C4-2B (cell line): ENCODE measurements around the gene DPYSL4.

Experiments
- H3K27ac ChIP-seq: fragments of 450-650 bp; 2 replicates; pipeline ENCODE4 v1.5.1; 2017
- ZFX ChIP-seq: fragments of 450-650 bp; IDR thresholded peaks from 2 replicates; pipeline ENCODE4 v1.6.1; 2017
- TF ChIP-seq, protein P1 (sequence below): fragments of 450-650 bp; conservative IDR thresholded peaks from 2 replicates; pipeline ENCODE4 v1.5.1; 2017; ENCODE audit warnings: mild to moderate bottlenecking

DPYSL4 gene

GRCh38 chr10:132162021-132162531 is 24.7 kb upstream of the DPYSL4 start:
- TF ChIP-seq, protein P1, sequence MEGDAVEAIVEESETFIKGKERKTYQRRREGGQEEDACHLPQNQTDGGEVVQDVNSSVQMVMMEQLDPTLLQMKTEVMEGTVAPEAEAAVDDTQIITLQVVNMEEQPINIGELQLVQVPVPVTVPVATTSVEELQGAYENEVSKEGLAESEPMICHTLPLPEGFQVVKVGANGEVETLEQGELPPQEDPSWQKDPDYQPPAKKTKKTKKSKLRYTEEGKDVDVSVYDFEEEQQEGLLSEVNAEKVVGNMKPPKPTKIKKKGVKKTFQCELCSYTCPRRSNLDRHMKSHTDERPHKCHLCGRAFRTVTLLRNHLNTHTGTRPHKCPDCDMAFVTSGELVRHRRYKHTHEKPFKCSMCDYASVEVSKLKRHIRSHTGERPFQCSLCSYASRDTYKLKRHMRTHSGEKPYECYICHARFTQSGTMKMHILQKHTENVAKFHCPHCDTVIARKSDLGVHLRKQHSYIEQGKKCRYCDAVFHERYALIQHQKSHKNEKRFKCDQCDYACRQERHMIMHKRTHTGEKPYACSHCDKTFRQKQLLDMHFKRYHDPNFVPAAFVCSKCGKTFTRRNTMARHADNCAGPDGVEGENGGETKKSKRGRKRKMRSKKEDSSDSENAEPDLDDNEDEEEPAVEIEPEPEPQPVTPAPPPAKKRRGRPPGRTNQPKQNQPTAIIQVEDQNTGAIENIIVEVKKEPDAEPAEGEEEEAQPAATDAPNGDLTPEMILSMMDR: no peak
- no peak for TF ChIP-seq ZFX
- peak overlapping the region; percentile 88 for H3K27ac ChIP-seq

- H3K27ac ChIP-seq: peak overlapping the region; percentile 88
- TF ChIP-seq, protein P1: no peak
- no peak for TF ChIP-seq ZFX
Measured at GRCh38 chr10:132162590-132163277, 24.0 kb upstream of the DPYSL4 start.

- TF ChIP-seq ZFX: no peak
- TF ChIP-seq, protein P1: no peak
- H3K27ac ChIP-seq: peak overlapping the region; percentile 88
Measured at GRCh38 chr10:132163278-132163765, 23.4 kb upstream of the DPYSL4 start.

DNA sequence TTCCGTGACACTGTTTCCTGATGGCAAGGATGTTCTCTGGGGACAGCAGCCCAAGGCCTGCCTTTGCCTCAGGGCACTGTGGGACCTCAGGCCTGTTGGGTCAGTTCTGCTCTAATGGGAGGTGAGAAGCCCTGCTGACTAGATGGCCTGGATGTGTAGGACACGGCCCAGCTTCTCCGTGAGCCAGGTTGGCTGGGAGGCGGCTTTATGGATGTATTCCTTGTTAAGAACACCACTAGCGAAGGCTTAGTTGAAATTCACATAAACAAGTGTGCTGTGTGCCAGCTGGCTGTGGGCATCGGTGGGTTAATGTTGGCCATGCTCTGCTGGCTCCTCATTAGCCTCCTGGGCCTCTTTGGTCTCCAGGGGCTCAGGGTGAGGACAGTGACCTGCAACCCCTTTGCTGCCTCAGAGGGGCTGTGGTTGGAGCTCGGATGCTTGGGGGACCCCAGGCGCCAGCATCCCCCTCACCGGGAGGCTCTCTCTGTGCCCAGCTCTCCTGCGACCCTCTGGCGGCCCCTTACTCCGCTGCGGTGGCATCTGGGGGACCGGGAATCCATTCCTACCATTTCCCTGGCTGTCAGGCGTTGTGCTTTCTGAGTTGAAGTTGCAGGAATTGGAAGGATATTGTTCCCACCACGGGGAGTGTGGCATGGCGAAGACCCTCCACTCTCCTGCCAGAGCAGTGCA is 22.8 kb upstream of the DPYSL4 start:
- TF ChIP-seq, protein P1: no peak
- no peak for TF ChIP-seq ZFX
- H3K27ac ChIP-seq: peak overlapping the region; percentile 88

DNA sequence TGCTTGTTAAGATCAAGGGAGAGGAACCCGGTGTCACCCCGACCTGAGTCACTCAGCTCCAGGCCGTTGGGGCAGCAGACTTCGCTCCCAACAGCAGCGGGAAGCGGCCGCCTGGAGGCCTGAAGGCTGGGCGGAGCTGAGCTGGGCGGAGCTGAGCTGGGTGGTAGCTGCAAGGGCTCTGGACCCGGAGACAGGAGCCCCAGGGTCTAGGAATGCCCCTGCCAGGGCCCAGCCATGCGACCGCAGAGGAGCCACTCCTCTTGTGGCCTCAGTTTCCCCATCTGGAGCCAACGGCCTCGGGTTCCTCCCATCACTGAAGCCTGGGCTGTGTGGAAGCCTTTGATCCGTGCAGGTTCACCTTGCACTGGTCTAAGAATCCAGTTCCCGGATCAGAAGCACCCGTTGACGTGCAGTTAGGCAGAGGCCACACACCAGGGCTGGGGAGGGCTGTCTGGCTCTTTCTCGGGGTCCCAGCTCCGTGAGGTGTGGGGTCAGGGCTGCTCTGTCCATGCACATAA is 21.9 kb upstream of the DPYSL4 start:
- H3K27ac ChIP-seq: no peak overlapping the region; the same call in 1 of the 2 replicates
- no peak for TF ChIP-seq ZFX
- TF ChIP-seq, protein P1: no peak

- TF ChIP-seq, protein P1: no peak
- no peak for TF ChIP-seq ZFX
- no peak overlapping the region for H3K27ac ChIP-seq
Measured at GRCh38 chr10:132165416-132165980, 21.2 kb upstream of the DPYSL4 start.
